K562 (cell line): ENCODE data around the gene RAD21L1. TPM values are rescaled to one million over a fixed set of nuclear protein-coding genes. Genes with fewer than 3 reads are reported as not detected.

Experiments
- BCOR ChIP-seq: fragments of 450-650 bp; IDR thresholded peaks from 2 replicates; pipeline ENCODE4 v1.6.1; 2016
- FOXA3 ChIP-seq, 2 experiments: fragments of 450-650 bp in 1 of 2; sonication (generic) in 1 of 2; formaldehyde crosslinking; IDR thresholded peaks in 1 of 2; conservative IDR thresholded peaks in 1 of 2; 2 replicates each; pipeline versions ENCODE4 v1.4.0 to v1.8.0; 2020 to 2022; ENCODE audit warnings: mild to moderate bottlenecking in 2 of 2, missing genetic modification reagents in 1 of 2
- HIVEP1 ChIP-seq: fragments of 250-450 bp; sonication (Bioruptor Pico); IDR thresholded peaks from 2 replicates; pipeline ENCODE4 v1.4.0; 2020; ENCODE audit warnings: mild to moderate bottlenecking
- HMGN3 ChIP-seq: IDR thresholded peaks from 2 replicates; pipeline ENCODE4 v1.6.1; 2011; ENCODE audit warnings: borderline replicate concordance, low read depth, mild to moderate bottlenecking, mixed read lengths, low read length; ENCODE audit not compliant: insufficient read length; ENCODE audit errors: extremely low read depth
- KAT7 ChIP-seq: sonication (generic); formaldehyde crosslinking; IDR thresholded peaks from 2 replicates; pipeline ENCODE4 v1.8.0; 2022; ENCODE audit warnings: missing genetic modification reagents, mild to moderate bottlenecking, borderline replicate concordance
- L3MBTL2 ChIP-seq: fragments of 450-650 bp; IDR thresholded peaks from 2 replicates; pipeline ENCODE4 v1.6.1; 2016; ENCODE audit warnings: mild to moderate bottlenecking, moderate library complexity
- NFIC ChIP-seq: fragments of 450-650 bp; IDR thresholded peaks from 2 replicates; pipeline ENCODE4 v1.6.1; 2017; ENCODE audit warnings: mild to moderate bottlenecking, inconsistent platforms
- PCBP1 ChIP-seq: fragments of 200-400 bp; formaldehyde crosslinking; IDR thresholded peaks from 2 replicates; pipeline ENCODE4 v1.6.1; 2018; ENCODE audit warnings: mild to moderate bottlenecking, low read depth, low read length; ENCODE audit not compliant: poor library complexity, severe bottlenecking
- PURB ChIP-seq: sonication (generic); formaldehyde crosslinking; IDR thresholded peaks from 2 replicates; pipeline ENCODE4 v1.9.0; 2021; ENCODE audit warnings: low read depth, mild to moderate bottlenecking, missing genetic modification reagents
- XRCC3 ChIP-seq: fragments of 450-650 bp; IDR thresholded peaks from 2 replicates; pipeline ENCODE4 v1.6.1; 2017; ENCODE audit warnings: mild to moderate bottlenecking, moderate library complexity
- polyA plus RNA-seq, 8 experiments: library from polyadenylated mRNA; depleted of rRNA in 4 of 8; stranded (reverse) in 5 of 8; unstranded in 3 of 8; fragments of >200 nt; fragmentation: Nextera tagmentation in 2 of 8; fragmentation: Illumina TruSeq in 1 of 8; extraction: Ambion mirVana in 2 of 8; extraction: Trizol in 1 of 8; gene quantifications; 2 replicates each; pipeline versions ENCODE4 v1.2.1 to v1.2.3, GENCODE V29; 2011 to 2014; ENCODE audit warnings: inconsistent platforms in 1 of 8, missing spikeins in 1 of 8
- total RNA-seq, 7 experiments: library from RNA; depleted of rRNA in 6 of 7; stranded (reverse); fragments of >200 nt in 6 of 7; fragmentation: Illumina TruSeq in 2 of 7; extraction: Trizol in 2 of 7; gene quantifications; 2 replicates each; pipeline versions ENCODE4 v1.2.1 to v1.2.3, GENCODE V29; 2011 to 2021; ENCODE audit warnings: low replicate concordance in 1 of 7
- TF ChIP-seq, protein P1 (sequence below): fragments of 200-600 bp; sonication (generic); IDR thresholded peaks from one replicate; pipeline ENCODE4 v1.6.1; 2012; ENCODE audit warnings: mild to moderate bottlenecking, low read depth, low read length, inconsistent platforms
- TF ChIP-seq, protein P2 (sequence below): sonication (generic); formaldehyde crosslinking; IDR thresholded peaks from 2 replicates; pipeline ENCODE4 v1.8.0; 2022; ENCODE audit warnings: mild to moderate bottlenecking, missing genetic modification reagents, borderline replicate concordance

Gene RAD21L1
- total and polyA plus RNA-seq, 9 of the 15 experiments (the other 6 are each of a cell fraction or from before 2014, with no cell fraction given), result 0.17 to 1.7 (median 0.45) TPM; not detected in 1

DNA sequence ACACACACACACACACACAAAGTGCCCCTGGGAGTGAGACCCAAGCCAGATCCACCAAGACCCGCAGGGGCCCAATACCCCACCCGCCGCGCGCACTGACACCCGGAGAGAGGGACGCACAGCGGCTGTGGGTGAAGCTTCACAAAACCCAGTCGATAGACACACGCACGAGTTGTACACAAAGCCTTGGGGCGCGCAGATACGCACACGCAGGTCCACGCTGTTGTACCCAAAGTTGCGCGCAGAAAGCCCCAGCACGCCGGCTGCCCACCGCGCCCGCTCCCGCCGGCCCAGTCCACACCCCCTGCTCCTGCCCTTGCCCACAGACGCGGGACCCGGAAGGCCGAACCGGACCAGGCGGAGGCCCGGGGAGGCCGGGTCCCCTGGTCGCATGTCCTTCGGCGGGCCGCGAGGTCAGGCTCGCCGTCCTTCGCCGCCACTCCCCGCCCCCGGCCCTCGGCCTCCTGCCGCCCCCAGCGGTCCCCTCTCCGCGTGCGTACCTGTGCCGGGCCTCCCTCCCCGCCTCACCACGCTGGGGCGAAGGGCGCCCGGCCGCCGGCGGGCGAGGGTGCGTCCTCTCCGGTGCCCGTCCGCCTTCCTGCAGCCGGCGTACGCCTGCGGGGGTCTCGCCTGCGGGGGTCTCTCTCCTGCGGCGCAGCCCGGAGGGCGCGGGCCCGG lies 41.1 kb upstream of the RAD21L1 start, which contains the start of gene TMEM74B (continued):
- TF ChIP-seq, protein P1, sequence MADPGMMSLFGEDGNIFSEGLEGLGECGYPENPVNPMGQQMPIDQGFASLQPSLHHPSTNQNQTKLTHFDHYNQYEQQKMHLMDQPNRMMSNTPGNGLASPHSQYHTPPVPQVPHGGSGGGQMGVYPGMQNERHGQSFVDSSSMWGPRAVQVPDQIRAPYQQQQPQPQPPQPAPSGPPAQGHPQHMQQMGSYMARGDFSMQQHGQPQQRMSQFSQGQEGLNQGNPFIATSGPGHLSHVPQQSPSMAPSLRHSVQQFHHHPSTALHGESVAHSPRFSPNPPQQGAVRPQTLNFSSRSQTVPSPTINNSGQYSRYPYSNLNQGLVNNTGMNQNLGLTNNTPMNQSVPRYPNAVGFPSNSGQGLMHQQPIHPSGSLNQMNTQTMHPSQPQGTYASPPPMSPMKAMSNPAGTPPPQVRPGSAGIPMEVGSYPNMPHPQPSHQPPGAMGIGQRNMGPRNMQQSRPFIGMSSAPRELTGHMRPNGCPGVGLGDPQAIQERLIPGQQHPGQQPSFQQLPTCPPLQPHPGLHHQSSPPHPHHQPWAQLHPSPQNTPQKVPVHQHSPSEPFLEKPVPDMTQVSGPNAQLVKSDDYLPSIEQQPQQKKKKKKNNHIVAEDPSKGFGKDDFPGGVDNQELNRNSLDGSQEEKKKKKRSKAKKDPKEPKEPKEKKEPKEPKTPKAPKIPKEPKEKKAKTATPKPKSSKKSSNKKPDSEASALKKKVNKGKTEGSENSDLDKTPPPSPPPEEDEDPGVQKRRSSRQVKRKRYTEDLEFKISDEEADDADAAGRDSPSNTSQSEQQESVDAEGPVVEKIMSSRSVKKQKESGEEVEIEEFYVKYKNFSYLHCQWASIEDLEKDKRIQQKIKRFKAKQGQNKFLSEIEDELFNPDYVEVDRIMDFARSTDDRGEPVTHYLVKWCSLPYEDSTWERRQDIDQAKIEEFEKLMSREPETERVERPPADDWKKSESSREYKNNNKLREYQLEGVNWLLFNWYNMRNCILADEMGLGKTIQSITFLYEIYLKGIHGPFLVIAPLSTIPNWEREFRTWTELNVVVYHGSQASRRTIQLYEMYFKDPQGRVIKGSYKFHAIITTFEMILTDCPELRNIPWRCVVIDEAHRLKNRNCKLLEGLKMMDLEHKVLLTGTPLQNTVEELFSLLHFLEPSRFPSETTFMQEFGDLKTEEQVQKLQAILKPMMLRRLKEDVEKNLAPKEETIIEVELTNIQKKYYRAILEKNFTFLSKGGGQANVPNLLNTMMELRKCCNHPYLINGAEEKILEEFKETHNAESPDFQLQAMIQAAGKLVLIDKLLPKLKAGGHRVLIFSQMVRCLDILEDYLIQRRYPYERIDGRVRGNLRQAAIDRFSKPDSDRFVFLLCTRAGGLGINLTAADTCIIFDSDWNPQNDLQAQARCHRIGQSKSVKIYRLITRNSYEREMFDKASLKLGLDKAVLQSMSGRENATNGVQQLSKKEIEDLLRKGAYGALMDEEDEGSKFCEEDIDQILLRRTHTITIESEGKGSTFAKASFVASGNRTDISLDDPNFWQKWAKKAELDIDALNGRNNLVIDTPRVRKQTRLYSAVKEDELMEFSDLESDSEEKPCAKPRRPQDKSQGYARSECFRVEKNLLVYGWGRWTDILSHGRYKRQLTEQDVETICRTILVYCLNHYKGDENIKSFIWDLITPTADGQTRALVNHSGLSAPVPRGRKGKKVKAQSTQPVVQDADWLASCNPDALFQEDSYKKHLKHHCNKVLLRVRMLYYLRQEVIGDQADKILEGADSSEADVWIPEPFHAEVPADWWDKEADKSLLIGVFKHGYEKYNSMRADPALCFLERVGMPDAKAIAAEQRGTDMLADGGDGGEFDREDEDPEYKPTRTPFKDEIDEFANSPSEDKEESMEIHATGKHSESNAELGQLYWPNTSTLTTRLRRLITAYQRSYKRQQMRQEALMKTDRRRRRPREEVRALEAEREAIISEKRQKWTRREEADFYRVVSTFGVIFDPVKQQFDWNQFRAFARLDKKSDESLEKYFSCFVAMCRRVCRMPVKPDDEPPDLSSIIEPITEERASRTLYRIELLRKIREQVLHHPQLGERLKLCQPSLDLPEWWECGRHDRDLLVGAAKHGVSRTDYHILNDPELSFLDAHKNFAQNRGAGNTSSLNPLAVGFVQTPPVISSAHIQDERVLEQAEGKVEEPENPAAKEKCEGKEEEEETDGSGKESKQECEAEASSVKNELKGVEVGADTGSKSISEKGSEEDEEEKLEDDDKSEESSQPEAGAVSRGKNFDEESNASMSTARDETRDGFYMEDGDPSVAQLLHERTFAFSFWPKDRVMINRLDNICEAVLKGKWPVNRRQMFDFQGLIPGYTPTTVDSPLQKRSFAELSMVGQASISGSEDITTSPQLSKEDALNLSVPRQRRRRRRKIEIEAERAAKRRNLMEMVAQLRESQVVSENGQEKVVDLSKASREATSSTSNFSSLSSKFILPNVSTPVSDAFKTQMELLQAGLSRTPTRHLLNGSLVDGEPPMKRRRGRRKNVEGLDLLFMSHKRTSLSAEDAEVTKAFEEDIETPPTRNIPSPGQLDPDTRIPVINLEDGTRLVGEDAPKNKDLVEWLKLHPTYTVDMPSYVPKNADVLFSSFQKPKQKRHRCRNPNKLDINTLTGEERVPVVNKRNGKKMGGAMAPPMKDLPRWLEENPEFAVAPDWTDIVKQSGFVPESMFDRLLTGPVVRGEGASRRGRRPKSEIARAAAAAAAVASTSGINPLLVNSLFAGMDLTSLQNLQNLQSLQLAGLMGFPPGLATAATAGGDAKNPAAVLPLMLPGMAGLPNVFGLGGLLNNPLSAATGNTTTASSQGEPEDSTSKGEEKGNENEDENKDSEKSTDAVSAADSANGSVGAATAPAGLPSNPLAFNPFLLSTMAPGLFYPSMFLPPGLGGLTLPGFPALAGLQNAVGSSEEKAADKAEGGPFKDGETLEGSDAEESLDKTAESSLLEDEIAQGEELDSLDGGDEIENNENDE, result no peak
- TF ChIP-seq, protein P2, sequence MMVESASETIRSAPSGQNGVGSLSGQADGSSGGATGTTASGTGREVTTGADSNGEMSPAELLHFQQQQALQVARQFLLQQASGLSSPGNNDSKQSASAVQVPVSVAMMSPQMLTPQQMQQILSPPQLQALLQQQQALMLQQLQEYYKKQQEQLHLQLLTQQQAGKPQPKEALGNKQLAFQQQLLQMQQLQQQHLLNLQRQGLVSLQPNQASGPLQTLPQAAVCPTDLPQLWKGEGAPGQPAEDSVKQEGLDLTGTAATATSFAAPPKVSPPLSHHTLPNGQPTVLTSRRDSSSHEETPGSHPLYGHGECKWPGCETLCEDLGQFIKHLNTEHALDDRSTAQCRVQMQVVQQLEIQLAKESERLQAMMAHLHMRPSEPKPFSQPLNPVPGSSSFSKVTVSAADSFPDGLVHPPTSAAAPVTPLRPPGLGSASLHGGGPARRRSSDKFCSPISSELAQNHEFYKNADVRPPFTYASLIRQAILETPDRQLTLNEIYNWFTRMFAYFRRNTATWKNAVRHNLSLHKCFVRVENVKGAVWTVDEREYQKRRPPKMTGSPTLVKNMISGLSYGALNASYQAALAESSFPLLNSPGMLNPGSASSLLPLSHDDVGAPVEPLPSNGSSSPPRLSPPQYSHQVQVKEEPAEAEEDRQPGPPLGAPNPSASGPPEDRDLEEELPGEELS (CRISPR knock-in tag), result 0 out of 2 replicates have a peak, but pooled peaks have one; percentile 9
- TF ChIP-seq XRCC3 (no peak), PCBP1 (peak; percentile 13), L3MBTL2 (peak; percentile 23; the same call in 1 of the 2 replicates), HIVEP1 (CRISPR knock-in tag) (no peak), FOXA3 (CRISPR knock-in tag; conservative IDR thresholded peaks at IDR 0.05 in 1 of 2, IDR thresholded peaks at IDR 0.05 in 1 of 2) (peak in 1 of 2 experiments; percentile 47; a peak in 1 of 4 replicates), BCOR (no peak), NFIC (no peak), KAT7 (no peak), HMGN3 (peak; percentile 36), PURB (CRISPR knock-in tag) (no peak)
